Activated T-helper 1 cell treated with anti-CD3 and anti-CD28 coated beads, Interleukin-2, amount 50 U/mL, for 16 hours (primary cell): ENCODE results near the gene TAAR2.
"Not testable (repeated sequence)": the region's sequence is repeated elsewhere in the genome, so short reads cannot be mapped to it uniquely, and the experiment has no call there.

Source experiments
- DNase-seq, 2 donors: peaks; one replicate each; pipeline ENCODE4 v3.0.0-alpha.2; 2020; ENCODE audit warnings: low read depth in 1 of 2, low spot score in 1 of 2

The TAAR2 gene

GRCh38 chr6:132614554-132614953, 9.5 kb downstream of the TAAR2 start:
- no peak for DNase-seq

DNA sequence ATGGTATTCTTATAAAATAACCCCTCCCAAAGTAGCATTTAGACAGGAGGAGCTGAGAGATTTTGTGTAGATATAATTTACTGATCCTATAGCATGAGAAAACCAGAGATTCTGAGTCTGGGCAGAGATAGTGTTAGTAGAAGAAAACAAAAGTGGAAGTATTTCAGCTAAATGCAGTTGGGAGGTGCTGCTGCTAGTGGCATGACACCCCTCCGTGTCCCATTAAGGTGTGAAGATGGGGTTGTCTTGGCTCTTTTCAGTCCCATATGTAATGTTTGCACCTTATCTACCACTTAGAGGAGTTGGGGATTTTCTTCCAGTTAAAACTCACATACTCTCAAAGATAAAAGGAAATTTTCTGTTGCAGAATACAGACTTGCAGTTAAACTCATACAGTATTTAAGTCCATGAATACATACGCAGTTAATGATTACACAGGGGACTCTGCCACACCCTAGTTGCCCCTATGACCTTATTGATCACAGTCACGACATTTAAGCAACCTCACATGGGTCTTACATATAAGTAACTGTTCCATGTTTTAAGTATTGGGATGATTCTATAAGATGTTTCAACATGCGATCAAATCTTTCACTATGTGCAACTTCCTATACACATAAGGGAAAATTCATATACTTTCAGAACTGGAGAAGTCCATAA, 11.5 kb downstream of the TAAR2 start:
- no peak for DNase-seq

DNA sequence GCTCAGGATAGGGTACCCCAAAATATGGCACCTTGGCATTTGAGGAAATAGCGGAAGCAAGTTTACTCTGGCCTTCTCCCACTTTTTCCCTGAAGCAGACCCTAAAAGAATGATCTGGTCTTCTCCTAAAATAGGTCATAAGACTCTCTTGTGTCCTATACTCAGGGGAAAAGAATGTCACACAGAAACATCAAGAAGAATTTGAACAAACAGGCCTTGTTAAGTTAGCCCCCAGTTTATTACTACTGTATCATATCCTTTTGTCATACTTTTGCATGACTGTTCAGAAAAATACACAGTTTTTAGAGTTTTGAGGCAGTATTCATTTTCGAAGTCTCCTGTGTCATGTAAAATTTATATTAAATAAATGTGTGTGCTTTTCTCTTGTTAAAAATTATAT, 12.5 kb downstream of the TAAR2 start:
- no peak for DNase-seq

DNA sequence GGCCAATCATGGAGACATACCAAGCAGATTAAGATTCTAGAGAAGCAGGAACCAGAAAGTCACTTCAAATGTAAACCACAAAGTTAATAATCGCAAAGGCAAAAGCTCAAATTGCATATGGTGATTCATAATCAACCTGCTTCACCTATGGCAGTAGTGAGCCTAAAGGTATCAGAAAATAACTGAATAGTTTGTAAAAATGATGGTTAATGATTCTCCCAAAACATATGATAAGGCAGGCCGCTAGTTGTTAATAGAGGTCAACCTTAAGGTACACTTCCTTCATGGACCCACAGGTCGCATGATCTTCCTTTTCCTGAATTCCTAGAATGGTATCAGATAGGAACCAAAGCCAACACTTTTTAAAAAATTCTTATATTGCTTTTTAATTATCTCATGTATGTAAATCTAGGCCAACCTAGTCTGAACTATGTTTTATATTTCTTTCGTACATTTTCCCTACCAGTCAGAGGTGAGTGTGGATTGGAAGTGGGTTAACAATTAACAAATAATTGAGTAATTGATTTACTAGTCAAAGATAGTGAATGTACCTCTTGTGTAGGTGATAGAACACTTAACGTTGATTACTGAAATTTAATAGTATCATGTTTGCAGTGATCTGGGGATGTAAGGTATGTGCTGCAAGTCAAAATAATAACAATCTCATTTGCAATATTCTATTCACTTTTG, 16.4 kb downstream of the TAAR2 start:
- DNase-seq = no peak

- no peak for DNase-seq
Measured at GRCh38 chr6:132604635-132605152, 19.4 kb downstream of the TAAR2 start.

- not testable (repeated sequence) for DNase-seq
Measured at GRCh38 chr6:132600900-132601299, 23.2 kb downstream of the TAAR2 start.

DNA sequence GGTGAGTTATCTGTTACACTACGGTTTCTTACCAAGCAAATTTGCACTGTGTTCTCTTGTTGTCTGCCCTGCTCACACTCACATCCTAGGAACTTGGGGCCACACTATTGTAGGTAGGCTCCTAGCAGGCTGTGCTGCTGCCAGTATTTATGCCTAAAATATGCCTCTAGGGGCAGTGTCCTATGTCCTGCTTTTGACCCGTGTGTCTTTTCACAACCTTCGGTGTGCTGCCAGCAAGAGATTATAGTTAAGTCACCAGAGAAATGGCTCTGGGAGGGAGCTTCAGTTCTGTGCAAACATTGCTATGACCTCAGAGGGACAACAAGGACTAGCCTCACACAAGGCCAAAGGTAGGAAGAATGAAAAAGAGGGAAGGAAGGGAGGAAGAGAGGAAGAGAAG, 25.6 kb downstream of the TAAR2 start:
- no peak for DNase-seq

- no peak for DNase-seq
Measured at GRCh38 chr6:132596201-132596600, 27.9 kb downstream of the TAAR2 start.

DNA sequence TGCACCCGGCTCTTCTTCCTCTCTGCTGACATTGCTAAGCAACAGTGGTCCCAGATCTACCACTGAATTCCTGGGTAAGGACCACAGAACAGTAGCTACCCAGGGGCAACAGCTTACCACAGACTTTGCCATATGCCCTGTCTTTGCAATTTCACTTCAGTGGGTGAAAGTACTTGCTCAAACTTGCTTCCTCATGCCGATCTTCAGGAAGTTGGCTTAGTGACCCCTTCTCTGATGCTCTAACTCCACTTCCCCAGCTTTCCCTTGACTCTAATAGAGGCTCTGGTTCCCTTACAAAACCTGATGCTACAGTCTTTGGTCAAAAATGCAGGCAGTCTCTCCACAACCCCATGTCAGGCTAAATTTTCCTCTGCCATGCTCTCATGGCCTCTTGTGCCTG, 31.2 kb downstream of the TAAR2 start:
- DNase-seq = no peak

GRCh38 chr6:132590362-132590761, 33.7 kb downstream of the TAAR2 start:
- DNase-seq = no peak

- DNase-seq = no peak
Measured at GRCh38 chr6:132589454-132589853, 34.6 kb downstream of the TAAR2 start, which contains the start of gene TAAR5. Gene TAAR5 (minus strand): TSS chr6:132589741. CDS start chr6:132589686, 55 bp downstream.

GRCh38 chr6:132587424-132587823, 36.7 kb downstream of the TAAR2 start:
- DNase-seq = no peak

DNA sequence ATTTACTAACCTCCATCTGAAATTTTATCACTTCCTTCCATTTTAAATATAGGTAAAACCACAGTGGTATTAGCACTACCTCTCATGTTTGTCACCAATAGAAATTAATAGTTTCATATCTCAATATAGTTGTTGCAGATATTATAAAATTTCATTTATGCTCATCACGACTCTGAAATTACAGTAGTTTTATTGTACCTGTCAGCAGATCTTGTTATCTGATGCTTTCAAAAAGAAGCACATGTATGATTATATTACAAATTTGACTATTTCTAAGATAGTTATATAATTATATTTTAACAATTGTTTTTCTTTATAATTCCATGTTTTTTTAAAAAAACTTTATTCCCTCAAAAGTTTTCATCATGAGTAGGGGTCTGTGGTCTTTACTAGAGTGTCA, 39.4 kb downstream of the TAAR2 start:
- no peak for DNase-seq

DNA sequence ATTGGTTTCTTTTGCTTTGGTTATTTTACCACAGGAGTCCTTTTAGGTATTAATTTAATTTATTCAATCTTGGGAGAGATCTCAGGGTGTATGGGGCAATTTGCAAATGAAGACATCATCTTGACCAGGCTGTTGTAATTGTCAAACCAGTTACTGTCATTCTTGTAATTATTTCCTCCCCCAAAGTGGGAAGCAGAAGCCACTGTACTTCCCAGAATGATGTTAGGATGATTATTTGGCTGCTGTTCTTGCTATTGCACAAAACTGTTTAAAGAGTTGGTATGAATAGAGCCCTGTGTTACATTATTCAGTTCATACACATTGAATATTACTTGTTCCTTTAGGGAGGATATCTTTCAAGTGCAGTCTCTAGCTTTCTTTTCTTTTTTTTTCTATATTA, 52.3 kb downstream of the TAAR2 start:
- no peak for DNase-seq

- no peak for DNase-seq
Measured at GRCh38 chr6:132570221-132570777, 53.8 kb downstream of the TAAR2 start, which contains the start of gene TAAR6. Gene TAAR6 (plus strand): TSS chr6:132570322. CDS start chr6:132570322, 0 bp downstream.

GRCh38 chr6:132569170-132569569, 54.9 kb downstream of the TAAR2 start:
- DNase-seq = no peak

DNA sequence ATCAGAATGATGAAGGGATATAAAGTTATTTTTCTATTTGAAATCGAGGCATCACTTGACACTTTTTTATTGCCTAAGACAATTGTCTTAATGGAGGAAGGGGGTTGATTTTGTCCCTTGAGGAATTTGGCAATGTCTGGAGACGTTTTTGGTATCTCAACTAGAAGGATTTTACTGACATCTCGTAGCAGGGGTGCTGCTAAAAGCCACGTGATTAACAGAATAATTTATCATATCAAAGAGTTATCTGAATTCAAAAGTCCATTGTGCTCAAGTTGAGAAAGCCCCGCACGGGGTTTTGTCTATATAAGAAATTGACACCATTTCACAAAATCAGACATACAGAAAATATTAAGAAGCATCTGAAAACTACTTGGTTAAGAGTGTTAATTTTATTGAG, 55.5 kb downstream of the TAAR2 start:
- no peak for DNase-seq

GRCh38 chr6:132567566-132567965, 56.5 kb downstream of the TAAR2 start:
- DNase-seq = no peak
